HG03378 (cell line): ENCODE results near the gene RNF169.
A peak's percentile ranks its signal among the peaks of the same experiment; 100 is the strongest.
"Not testable (repeated sequence)": the region's sequence is repeated elsewhere in the genome, so short reads cannot be mapped to it uniquely, and the experiment has no call there.

Experiments
- ATAC-seq: cut with Tn5 transposase; IDR thresholded peaks from one replicate; pipeline ENCODE4 v1.9.1; 2021; ENCODE audit warnings: mild to moderate bottlenecking, moderate library complexity; ENCODE audit not compliant: unreplicated experiment

The RNF169 gene

GRCh38 chr11:74726547-74727182 is 22.0 kb upstream of the RNF169 start:
- ATAC-seq = no peak

- ATAC-seq = no peak
These were observed 19.3 kb upstream of the RNF169 start for GRCh38 chr11:74729397-74729796.

DNA sequence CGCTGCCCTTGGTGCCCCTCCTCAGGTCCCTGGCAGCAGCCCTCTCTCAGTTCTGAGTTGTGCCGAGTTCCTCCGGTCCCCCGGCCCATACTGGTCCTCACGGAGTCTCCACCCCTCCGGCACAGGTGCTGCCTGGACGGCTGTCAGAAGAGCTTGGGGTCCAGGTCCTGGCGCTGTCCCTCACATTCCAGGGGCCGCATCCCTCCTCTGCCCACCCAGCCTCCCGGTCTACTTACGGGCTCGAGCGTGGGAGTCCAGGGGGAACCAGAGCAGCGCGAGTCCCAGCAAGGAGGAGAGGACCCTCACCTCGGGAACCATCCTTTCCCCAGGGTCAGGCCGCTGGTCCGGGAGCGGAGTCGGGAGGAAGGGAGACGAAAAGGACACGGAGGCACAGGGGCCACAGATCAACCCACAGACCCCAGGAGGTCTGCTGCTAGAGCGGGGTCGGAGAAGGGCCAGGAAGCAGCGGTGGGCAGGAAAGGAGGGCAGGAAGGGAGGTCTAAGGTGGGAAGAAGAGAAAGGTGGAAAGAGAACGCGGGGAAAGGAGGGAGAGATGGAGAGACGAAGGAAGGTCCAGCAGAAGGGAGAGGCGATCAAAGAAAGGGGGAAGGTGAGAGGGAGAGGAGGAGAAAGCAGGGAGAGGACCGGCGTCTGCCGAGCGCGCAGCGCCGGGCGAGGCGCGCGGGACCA is 17.9 kb upstream of the RNF169 start:
- no peak for ATAC-seq

- no peak for ATAC-seq
These were observed 17.2 kb upstream of the RNF169 start, which contains the start of gene CHRDL2 for GRCh38 chr11:74731301-74732094. Gene CHRDL2 (minus strand): TSS chr11:74731426. CDS start chr11:74730888, 538 bp downstream.

- ATAC-seq = no peak
These were observed 14.1 kb upstream of the RNF169 start for GRCh38 chr11:74734559-74734925.

DNA sequence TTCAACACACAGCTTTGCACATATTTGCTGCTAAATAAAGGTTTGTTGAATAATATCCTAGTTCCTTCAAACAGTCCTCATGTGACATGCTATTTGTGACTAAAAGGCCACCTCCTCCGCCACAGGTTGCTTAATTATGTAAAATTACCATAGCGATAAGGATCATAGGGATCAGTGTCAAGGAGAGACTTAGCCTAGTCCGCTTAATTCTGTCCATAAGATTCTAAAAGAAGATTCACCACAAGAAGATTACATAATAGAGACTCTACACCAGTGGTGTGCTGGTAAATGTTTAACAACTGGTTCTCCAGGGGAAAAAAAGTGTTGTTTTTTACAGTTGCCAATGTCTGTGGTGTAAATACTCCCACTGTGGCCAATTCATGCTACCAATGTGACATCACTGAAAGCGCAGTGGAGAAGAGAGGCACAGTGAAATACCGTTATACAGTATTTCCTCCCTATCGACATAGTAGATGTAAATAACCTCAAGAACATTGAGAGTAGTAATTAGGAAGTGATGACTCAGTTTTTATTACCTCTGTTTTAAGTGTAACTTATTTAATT is 13.2 kb upstream of the RNF169 start:
- no peak for ATAC-seq

DNA sequence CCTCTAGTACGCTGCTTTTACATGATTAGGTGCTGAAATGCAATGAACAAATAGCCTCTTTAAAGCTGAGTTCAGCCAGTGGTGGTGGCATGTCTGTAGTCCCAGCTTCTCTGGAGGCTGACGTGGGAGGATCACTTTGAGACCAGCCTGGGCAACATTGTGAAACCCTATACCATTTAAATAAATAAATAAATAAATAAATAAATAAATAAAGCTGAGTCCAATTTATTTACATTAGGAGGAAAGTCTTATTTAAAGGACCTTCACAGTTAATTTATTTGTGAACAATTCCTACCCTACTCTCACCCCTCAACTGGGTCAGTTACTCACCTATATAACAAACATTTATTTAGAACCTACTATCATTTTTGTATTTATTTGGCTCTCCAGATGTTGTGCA is 12.6 kb upstream of the RNF169 start:
- no peak for ATAC-seq

DNA sequence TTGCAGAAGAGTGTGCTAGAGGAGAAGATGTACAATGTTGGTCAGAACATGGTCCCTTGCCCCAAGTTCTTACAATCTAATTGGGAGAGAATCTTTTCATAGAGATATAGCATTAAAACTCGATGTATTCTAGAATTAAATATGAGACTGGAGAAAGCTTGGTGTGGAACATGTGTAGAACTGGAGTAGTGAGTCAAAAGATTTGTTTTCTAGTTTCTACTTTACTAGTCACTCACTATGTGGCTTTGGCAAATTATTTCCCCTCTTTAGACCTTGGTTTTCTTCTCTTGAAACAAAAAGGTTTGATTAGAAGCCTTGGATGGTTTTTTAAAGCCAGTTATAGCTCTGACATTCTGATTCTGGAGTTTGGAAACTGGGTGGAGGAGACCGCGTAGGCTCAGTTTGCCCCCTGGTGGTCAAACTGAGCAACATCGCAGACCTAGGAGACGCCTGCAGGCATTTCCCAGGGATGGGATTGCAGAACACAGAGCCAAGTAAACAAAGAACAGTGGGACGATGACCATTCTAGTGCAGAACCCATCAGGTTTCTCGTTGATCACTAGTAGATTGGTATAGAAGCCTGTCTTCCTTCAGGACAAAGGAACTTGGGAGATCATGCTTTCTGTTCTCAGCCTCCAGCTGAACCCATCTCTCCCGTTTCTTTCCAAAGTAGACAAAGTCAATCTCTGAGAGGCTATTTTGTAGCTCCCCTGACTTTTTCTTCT is 8.9 kb upstream of the RNF169 start:
- no peak for ATAC-seq

- ATAC-seq = no peak
These were observed 6.6 kb upstream of the RNF169 start for GRCh38 chr11:74742070-74742469.

GRCh38 chr11:74743640-74744039 is 5.0 kb upstream of the RNF169 start:
- no peak for ATAC-seq

GRCh38 chr11:74744277-74744676 is 4.4 kb upstream of the RNF169 start:
- no peak for ATAC-seq

DNA sequence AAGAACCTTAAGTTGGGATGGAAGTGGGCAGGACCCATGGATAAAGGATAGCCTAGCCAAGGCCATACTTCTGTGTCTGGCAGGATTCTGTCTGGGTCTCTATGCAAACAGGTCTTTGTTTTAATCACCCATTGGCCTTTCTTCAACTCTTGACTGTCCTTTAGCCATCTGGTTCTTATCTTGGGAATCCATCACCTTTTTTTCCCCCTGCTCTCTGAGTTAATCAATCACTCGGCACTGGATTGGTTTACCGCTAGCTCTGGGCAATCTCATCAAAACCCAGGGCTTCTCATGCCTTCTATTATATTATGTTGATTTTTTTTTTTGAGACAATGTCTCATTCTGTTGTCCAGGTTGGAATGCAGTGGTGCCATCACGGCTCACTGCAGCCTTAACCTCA is 1.8 kb upstream of the RNF169 start:
- no peak for ATAC-seq

DNA sequence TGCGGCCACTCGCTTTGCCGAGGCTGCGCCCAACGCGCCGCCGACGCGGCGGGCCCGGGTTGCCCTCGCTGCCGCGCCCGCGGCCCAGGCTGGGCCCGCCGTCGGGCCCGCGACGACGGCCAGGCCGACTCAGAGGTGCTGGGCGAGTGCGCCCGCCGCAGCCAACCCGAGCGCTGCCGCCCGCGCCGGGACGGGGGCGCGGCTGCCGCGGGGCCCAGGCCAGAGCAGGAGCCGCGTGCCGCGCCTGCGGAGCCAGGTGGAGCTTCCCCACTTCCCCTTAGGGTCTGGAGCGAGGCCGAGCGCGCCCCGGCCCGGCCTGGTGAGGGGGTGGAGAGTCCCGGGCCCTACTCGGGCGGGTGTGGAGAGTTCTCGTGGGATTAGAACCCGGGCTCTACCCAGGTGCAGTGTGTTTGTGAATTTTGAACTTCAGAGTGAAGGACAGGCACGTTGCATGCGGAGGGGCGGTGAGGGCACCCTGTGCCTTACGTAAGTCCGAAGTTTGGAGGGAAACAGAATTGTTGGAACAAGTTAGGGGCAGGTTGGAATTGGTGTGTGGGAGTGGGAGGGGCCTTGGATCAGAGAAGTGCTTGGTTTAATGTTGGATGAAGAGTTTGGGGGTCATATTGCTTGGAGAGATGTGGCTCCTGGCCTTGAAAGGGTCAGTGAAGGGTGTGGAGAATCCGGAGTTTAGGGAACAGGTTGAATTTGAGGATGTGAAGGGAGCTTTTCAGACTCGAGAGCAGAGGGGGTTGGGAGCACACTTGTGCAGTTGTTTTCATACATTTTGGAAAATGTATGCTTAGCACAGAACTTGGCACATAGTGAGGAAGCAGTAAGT is 697 bp downstream of the RNF169 start:
- peak; percentile 30 for ATAC-seq

DNA sequence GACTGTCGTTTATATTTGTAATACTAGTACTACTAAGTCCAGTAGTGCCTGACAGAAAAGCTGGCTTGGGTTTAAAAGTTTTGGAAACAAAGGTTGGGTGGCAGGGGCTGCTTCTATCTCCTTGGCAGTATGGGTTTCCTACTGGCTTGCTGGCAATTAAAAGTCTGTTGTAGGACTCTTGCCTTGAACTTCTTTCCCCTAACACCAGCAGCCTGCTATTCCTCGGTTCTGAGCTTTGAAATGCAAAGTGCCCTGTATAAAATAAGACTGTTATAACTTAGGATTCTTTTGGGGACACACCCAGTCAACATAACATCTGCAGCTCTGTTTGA is 1.3 kb downstream of the RNF169 start:
- ATAC-seq = no peak

- not testable (repeated sequence) for ATAC-seq
These were observed 1.9 kb downstream of the RNF169 start for GRCh38 chr11:74750598-74750997.

- no peak for ATAC-seq
These were observed 2.7 kb downstream of the RNF169 start for GRCh38 chr11:74751303-74751702.

DNA sequence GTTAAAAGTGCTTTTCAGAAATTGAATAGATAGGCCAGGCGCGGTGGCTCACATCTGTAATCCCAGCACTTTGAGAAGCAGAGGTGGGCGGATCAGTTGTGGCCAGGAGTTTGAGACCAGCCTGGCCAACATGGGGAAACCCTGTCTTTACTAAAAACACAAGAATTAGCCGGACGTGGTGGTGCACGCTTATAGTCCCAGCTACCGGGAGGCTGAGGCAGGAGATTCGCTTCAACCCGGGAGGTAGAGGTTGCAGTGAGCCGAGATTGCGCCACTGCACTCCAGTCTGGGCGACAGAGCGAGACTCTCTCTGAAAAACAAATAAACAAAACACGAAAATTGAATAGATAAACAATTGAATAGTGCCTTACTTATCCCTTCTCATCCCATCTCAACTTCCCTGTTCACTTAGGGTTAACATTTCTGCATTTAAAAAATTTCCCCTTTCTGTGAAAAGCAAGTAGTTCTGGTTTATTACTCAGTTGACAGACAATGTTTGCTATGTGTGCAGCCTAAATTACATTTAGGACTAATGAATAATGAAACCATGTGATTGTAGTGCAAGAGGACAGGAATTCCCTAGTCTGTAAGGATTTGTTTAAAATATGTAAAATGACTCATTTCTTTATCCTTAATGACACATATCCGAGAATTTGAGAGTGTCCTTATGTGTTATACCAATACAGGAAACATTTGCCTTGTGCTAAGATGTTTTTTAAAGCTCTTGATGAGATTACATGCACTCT is 6.0 kb downstream of the RNF169 start:
- no peak for ATAC-seq

- no peak for ATAC-seq
These were observed 6.8 kb downstream of the RNF169 start for GRCh38 chr11:74755395-74755995.

- no peak for ATAC-seq
These were observed 7.9 kb downstream of the RNF169 start for GRCh38 chr11:74756571-74756970.
